KOPT-K1 (cell line): ENCODE results near the gene THRSP.
"Not testable (repeated sequence)": the region's sequence is repeated elsewhere in the genome, so short reads cannot be mapped to it uniquely, and the experiment has no call there.

Experiments
- H3K27ac ChIP-seq: fragments of 200-600 bp; sonication (generic); 2 replicates; pipeline ENCODE4 v1.5.1; 2016; ENCODE audit warnings: antibody characterized with exemption, mild to moderate bottlenecking, low read depth, low read length; ENCODE audit not compliant: poor library complexity, severe bottlenecking
- H3K36me3 ChIP-seq: fragments of 200-600 bp; sonication (generic); 2 replicates; pipeline ENCODE4 v1.5.1; 2017; ENCODE audit warnings: antibody characterized with exemption, mild to moderate bottlenecking, low read length, moderate library complexity; ENCODE audit not compliant: insufficient read depth
- H3K9me3 ChIP-seq: fragments of 200-600 bp; sonication (generic); 2 replicates; pipeline ENCODE4 v1.5.1; 2017; ENCODE audit warnings: antibody characterized with exemption, low read length, mild to moderate bottlenecking; ENCODE audit not compliant: insufficient read depth, poor library complexity, severe bottlenecking

Gene THRSP

GRCh38 chr11:78063440-78064181 lies at the start of gene THRSP:
Gene THRSP (plus strand): TSS chr11:78063861. CDS start chr11:78063882, 21 bp downstream.
- Histone ChIP-seq H3K36me3 (peaks cover 15% of the 10 kb centered on the region), H3K27ac (no peak within 1 kb of the TSS), H3K9me3 (no peaks in the 10 kb centered on the region)

GRCh38 chr11:78014937-78015520 lies 48.6 kb upstream of the THRSP start:
- not testable (repeated sequence) for H3K27ac ChIP-seq, H3K36me3 ChIP-seq, H3K9me3 ChIP-seq

GRCh38 chr11:78015878-78016277 lies 47.8 kb upstream of the THRSP start:
- no peak overlapping the region for H3K27ac ChIP-seq
- no peaks in the 10 kb centered on the region for H3K9me3 ChIP-seq
- H3K36me3 ChIP-seq = no peaks in the 10 kb centered on the region

- Histone ChIP-seq H3K36me3 (no peaks in the 10 kb centered on the region), H3K9me3 (no peaks in the 10 kb centered on the region), H3K27ac (no peak overlapping the region)
These were observed 43.9 kb upstream of the THRSP start for GRCh38 chr11:78019808-78020207.

- no peaks in the 10 kb centered on the region for H3K36me3 ChIP-seq
- no peak overlapping the region for H3K27ac ChIP-seq
- H3K9me3 ChIP-seq = no peaks in the 10 kb centered on the region
These were observed 43.4 kb upstream of the THRSP start for GRCh38 chr11:78020246-78020645.

GRCh38 chr11:78021611-78022010 lies 42.0 kb upstream of the THRSP start:
- Histone ChIP-seq H3K27ac (no peak overlapping the region), H3K36me3 (no peaks in the 10 kb centered on the region), H3K9me3 (no peaks in the 10 kb centered on the region)

GRCh38 chr11:78022397-78023396 lies 41.0 kb upstream of the THRSP start, which contains the start of gene KCTD14:
Gene KCTD14 (minus strand): TSS chr11:78023276. CDS start chr11:78023249, 27 bp downstream.
- Histone ChIP-seq H3K27ac (no peak within 1 kb of the TSS), H3K36me3 (no peaks in the 10 kb centered on the region), H3K9me3 (no peaks in the 10 kb centered on the region)

- no peaks in the 10 kb centered on the region for H3K9me3 ChIP-seq
- H3K27ac ChIP-seq = no peak overlapping the region
- H3K36me3 ChIP-seq = no peaks in the 10 kb centered on the region
These were observed 40.2 kb upstream of the THRSP start for GRCh38 chr11:78023426-78023825.

GRCh38 chr11:78025378-78025777 lies 38.3 kb upstream of the THRSP start:
- Histone ChIP-seq H3K36me3 (no peaks in the 10 kb centered on the region), H3K9me3 (no peaks in the 10 kb centered on the region), H3K27ac (no peak overlapping the region)

- Histone ChIP-seq H3K36me3 (no peaks in the 10 kb centered on the region), H3K27ac (no peak overlapping the region), H3K9me3 (no peaks in the 10 kb centered on the region)
These were observed 35.9 kb upstream of the THRSP start for GRCh38 chr11:78027759-78028158.

- H3K9me3 ChIP-seq, H3K27ac ChIP-seq, H3K36me3 ChIP-seq: not testable (repeated sequence)
These were observed 35.2 kb upstream of the THRSP start for GRCh38 chr11:78028423-78028822.

- H3K36me3 ChIP-seq = no peaks in the 10 kb centered on the region
- no peaks in the 10 kb centered on the region for H3K9me3 ChIP-seq
- no peak overlapping the region for H3K27ac ChIP-seq
These were observed 33.0 kb upstream of the THRSP start for GRCh38 chr11:78030429-78031325.

GRCh38 chr11:78031629-78032028 lies 32.0 kb upstream of the THRSP start:
- H3K27ac ChIP-seq = no peak overlapping the region
- no peaks in the 10 kb centered on the region for H3K36me3 ChIP-seq
- no peaks in the 10 kb centered on the region for H3K9me3 ChIP-seq

- Histone ChIP-seq H3K9me3 (no peaks in the 10 kb centered on the region), H3K27ac (no peak overlapping the region), H3K36me3 (no peaks in the 10 kb centered on the region)
These were observed 31.6 kb upstream of the THRSP start for GRCh38 chr11:78032090-78032489.
